ENCODE results near the gene STOML3. TPM values are rescaled to one million over a fixed set of nuclear protein-coding genes. Genes with fewer than 3 reads are reported as not detected.

Gene STOML3
- total RNA-seq, result not detected

DNA sequence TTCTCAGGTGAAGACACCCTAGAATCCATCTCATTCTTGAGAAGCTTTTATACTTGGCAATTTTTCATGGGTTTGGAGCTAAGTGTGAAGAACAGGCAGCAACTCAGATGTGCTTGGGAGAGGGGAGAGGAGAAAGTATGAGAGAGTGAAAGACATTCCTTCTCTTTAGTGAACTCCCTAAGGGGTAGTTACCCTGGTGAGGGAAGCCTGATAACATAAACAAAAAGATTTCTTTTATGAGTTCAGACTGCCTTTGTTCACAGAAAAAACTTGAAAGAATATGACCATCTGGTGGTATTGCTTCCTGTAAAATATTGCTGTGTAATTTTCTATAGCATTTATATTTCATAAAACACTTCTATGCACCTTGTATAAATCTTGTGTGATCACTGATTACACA, at the start of gene STOML3:
Gene STOML3, minus strand, starts transcription at position 139 of the 400 bp plus-strand sequence. Its CDS starts 110 bp downstream, at position 29.
- H3K27me3 Mint-ChIP-seq (ENCODE audit: low read depth), result peaks cover 5% of the 10 kb centered on the region
- no peak within 1 kb of the TSS for H3K4me3 Mint-ChIP-seq
- intact Hi-C loops (cut with micrococcal nuclease), result no loop called here
- H3K9me3 Mint-ChIP-seq, result no peaks in the 10 kb centered on the region
- no peak for DNase-seq
- peaks cover 6% of the 10 kb centered on the region for H3K4me1 Mint-ChIP-seq (ENCODE audit: low read depth)
- H3K36me3 Mint-ChIP-seq (ENCODE audit: low read depth), result no peaks in the 10 kb centered on the region
- CTCF ChIA-PET, result no interaction called here
- H3K27ac Mint-ChIP-seq, result no peak within 1 kb of the TSS

GRCh38 chr13:39040206-39040605, 49.6 kb upstream of the STOML3 start:
- no peak for DNase-seq
- H3K27me3 Mint-ChIP-seq (ENCODE audit: low read depth), result no peaks in the 10 kb centered on the region
- peaks cover 5% of the 10 kb centered on the region for H3K36me3 Mint-ChIP-seq (ENCODE audit: low read depth)
- peaks cover 35% of the 10 kb centered on the region for H3K4me1 Mint-ChIP-seq (ENCODE audit: low read depth)
- H3K9me3 Mint-ChIP-seq, result no peaks in the 10 kb centered on the region
- intact Hi-C loops (cut with micrococcal nuclease), result no loop called here
- H3K4me3 Mint-ChIP-seq, result peak overlapping the region; percentile 39
- CTCF ChIA-PET, result interaction anchor here (0.8 kb wide), 1 partner anchor 10 kb away, joined by 3 read pairs; no protein-coding TSS in a partner anchor
- H3K27ac Mint-ChIP-seq, result no peak overlapping the region

GRCh38 chr13:39039041-39039440, 48.4 kb upstream of the STOML3 start:
- peaks cover 34% of the 10 kb centered on the region for H3K4me1 Mint-ChIP-seq (ENCODE audit: low read depth)

GRCh38 chr13:39038569-39039030, 48.0 kb upstream of the STOML3 start:
- Mint-ChIP-seq H3K4me3 (peak overlapping the region; percentile 90), H3K4me1 (ENCODE audit: low read depth) (peaks cover 38% of the 10 kb centered on the region), H3K27me3 (ENCODE audit: low read depth) (no peaks in the 10 kb centered on the region), H3K27ac (peak overlapping the region; percentile 90), H3K36me3 (ENCODE audit: low read depth) (peaks cover 7% of the 10 kb centered on the region), H3K9me3 (no peaks in the 10 kb centered on the region)
- intact Hi-C loops (cut with micrococcal nuclease), result loop anchor here (1.0 to 10.0 kb wide), 10 partner anchors 57 to 1979 kb away; partner anchors contain the start of genes COG6, ELF1, LHFPL6 and MRPS31
- DNase-seq, result peak; percentile 80
- CTCF ChIA-PET, result interaction anchor here (0.5 to 2.4 kb wide), 4 partner anchors 10 to 574 kb away, joined by 3 to 8 read pairs (median 6); no protein-coding TSS in a partner anchor

More at GRCh38 chr13:39039041-39039440, 48.4 kb upstream of the STOML3 start:
- Mint-ChIP-seq H3K9me3 (no peaks in the 10 kb centered on the region), H3K27me3 (ENCODE audit: low read depth) (no peaks in the 10 kb centered on the region), H3K27ac (peak overlapping the region; percentile 90), H3K36me3 (ENCODE audit: low read depth) (peaks cover 7% of the 10 kb centered on the region), H3K4me3 (peak overlapping the region; percentile 90)
- intact Hi-C loops (cut with micrococcal nuclease), result loop anchor here (2.0 to 10.0 kb wide), 6 partner anchors 223 to 1976 kb away; partner anchors contain the start of genes ELF1, LHFPL6, MRPS31 and UFM1
- CTCF ChIA-PET, result interaction anchor here (1.0 to 2.4 kb wide), 3 partner anchors 9 to 573 kb away, joined by 3 to 8 read pairs (median 5); no protein-coding TSS in a partner anchor
- DNase-seq, result no peak

DNA sequence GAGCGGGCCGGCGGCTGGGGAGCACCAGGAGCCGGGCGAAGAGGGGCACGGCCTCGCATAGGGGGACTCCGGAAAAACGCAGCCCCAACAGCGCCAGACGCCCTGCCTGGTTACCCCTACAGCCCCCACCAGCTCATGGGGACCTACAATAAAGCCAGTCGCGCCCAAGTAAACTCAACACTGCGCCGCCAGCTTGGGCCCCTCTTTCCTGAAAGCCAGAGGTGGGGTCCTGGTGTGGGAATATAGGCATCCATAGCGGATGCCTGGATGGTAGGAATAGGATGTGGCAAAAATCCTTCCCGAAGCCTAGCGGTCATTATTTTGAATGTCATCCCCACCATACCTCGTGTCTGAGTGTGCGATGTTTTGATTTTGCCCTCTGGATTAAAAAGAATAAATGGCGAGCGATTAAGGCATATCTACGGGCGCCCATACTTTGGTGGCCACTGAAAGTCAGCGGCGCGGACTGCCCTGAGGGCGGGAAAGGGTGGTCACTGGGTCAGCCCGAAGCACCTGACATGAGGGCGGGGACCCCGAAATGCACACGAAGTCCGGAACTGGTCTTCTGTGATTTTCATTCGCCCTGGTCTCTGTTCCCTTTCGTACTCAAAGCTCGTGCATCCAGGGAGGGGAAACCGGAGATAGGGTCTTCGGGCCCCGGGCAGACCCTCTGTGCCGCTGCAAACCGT, 47.4 kb upstream of the STOML3 start, which contains the start of the genes NHLRC3 and PROSER1:
Gene NHLRC3, plus strand, starts transcription at position 577 of the 689 bp plus-strand sequence. CDS start 184 bp downstream, outside the sequence.
Gene PROSER1, minus strand, starts transcription at position 210 of the 689 bp plus-strand sequence. CDS start 847 bp downstream, outside the sequence.
- Mint-ChIP-seq H3K4me3 (peak within 1 kb of the TSS; percentile 90), H3K4me1 (ENCODE audit: low read depth) (peaks cover 41% of the 10 kb centered on the region), H3K27me3 (ENCODE audit: low read depth) (no peaks in the 10 kb centered on the region), H3K27ac (peak within 1 kb of the TSS; percentile 90), H3K9me3 (no peaks in the 10 kb centered on the region), H3K36me3 (ENCODE audit: low read depth) (peaks cover 7% of the 10 kb centered on the region)
- peak; percentile 86 for DNase-seq
- CTCF ChIA-PET, result interaction anchor here (0.5 to 2.4 kb wide), 4 partner anchors 10 to 574 kb away, joined by 3 to 8 read pairs (median 6); no protein-coding TSS in a partner anchor
- intact Hi-C loops (cut with micrococcal nuclease), result loop anchor here (1.0 to 10.0 kb wide), 11 partner anchors 21 to 1979 kb away; partner anchors contain the start of genes COG6, ELF1, LHFPL6 and MRPS31

DNA sequence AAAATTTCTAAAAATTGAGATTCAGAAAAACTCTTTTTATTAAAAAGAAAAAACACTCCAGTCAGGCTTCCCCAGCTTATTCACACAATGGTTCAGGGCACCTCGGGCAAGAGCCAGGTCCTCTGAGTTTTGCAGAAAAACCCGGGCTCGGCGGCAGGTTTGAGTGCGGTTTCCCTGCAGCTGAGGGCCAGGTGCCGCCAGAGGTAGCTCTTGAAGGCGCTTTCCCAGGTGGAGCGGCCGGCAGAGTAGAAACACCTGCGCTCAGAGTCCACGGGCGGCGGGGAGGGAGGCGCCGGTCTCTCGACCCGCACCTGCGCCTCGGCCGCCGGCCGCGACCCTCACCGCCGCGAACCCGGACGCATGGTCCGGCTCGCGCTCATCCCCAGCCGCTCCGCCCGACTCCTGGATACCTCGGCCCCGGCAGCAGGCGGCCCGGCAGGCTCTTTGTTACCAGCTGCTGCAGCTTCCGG, 46.8 kb upstream of the STOML3 start:
- CTCF ChIA-PET, result interaction anchor here (0.6 to 2.4 kb wide), 4 partner anchors 13 to 221 kb away, joined by 3 to 8 read pairs (median 4); no protein-coding TSS in a partner anchor
- Mint-ChIP-seq H3K27me3 (ENCODE audit: low read depth) (no peaks in the 10 kb centered on the region), H3K36me3 (ENCODE audit: low read depth) (peaks cover 7% of the 10 kb centered on the region), H3K27ac (peak overlapping the region; percentile 90), H3K4me3 (peak overlapping the region; percentile 90), H3K9me3 (no peaks in the 10 kb centered on the region), H3K4me1 (ENCODE audit: low read depth) (peaks cover 43% of the 10 kb centered on the region)
- no peak for DNase-seq
- intact Hi-C loops (cut with micrococcal nuclease), result loop anchor here (2.0 to 10.0 kb wide), 4 partner anchors 21 to 1977 kb away; partner anchors contain the start of genes ELF1 and MRPS31

GRCh38 chr13:39036212-39036611, 45.6 kb upstream of the STOML3 start:
- peak overlapping the region; percentile 75 for H3K27ac Mint-ChIP-seq
- H3K36me3 Mint-ChIP-seq (ENCODE audit: low read depth), result peaks cover 9% of the 10 kb centered on the region
- H3K9me3 Mint-ChIP-seq, result no peaks in the 10 kb centered on the region
- DNase-seq, result peak; percentile 51
- peaks cover 49% of the 10 kb centered on the region for H3K4me1 Mint-ChIP-seq (ENCODE audit: low read depth)
- peak overlapping the region; percentile 90 for H3K4me3 Mint-ChIP-seq
- intact Hi-C loops (cut with micrococcal nuclease), result loop anchor here (2.0 to 10.0 kb wide), 4 partner anchors 19 to 1979 kb away; partner anchors contain the start of genes ELF1 and MRPS31
- CTCF ChIA-PET, result interaction anchor here (0.9 to 1.3 kb wide), 2 partner anchors 19 to 20 kb away, joined by 3 read pairs; no protein-coding TSS in a partner anchor
- no peaks in the 10 kb centered on the region for H3K27me3 Mint-ChIP-seq (ENCODE audit: low read depth)

DNA sequence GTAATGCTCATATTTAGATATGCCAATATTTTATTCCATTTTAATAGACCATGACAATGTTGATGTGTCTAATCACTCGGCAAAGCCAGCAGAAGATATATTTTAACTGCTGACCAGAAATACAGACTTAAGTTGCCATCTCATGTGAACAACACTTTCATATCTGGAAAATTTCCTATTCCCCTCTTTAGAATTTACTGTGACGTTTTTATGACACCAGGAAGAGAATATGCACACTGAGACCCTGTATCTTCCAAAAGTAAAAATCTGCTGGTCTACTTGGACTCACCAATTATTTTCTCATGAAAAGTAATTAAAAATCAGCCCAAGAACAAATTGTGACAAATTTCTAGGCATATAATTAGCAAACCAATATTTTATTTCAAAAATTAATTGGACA, 45.2 kb upstream of the STOML3 start:
- Mint-ChIP-seq H3K27ac (peak overlapping the region; percentile 75), H3K4me3 (peak overlapping the region; percentile 90), H3K36me3 (ENCODE audit: low read depth) (peaks cover 9% of the 10 kb centered on the region), H3K27me3 (ENCODE audit: low read depth) (no peaks in the 10 kb centered on the region), H3K4me1 (ENCODE audit: low read depth) (peaks cover 47% of the 10 kb centered on the region), H3K9me3 (no peaks in the 10 kb centered on the region)
- DNase-seq, result no peak
- intact Hi-C loops (cut with micrococcal nuclease), result loop anchor here (2.0 to 10.0 kb wide), 4 partner anchors 19 to 1979 kb away; partner anchors contain the start of genes ELF1 and MRPS31
- CTCF ChIA-PET, result interaction anchor here (0.9 kb wide), 1 partner anchor 19 kb away, joined by 3 read pairs; no protein-coding TSS in a partner anchor

- no peaks in the 10 kb centered on the region for H3K27me3 Mint-ChIP-seq (ENCODE audit: low read depth)
- H3K36me3 Mint-ChIP-seq (ENCODE audit: low read depth), result peaks cover 9% of the 10 kb centered on the region
- DNase-seq, result no peak
- peaks cover 44% of the 10 kb centered on the region for H3K4me1 Mint-ChIP-seq (ENCODE audit: low read depth)
- peak overlapping the region; percentile 75 for H3K27ac Mint-ChIP-seq
- no peaks in the 10 kb centered on the region for H3K9me3 Mint-ChIP-seq
- intact Hi-C loops (cut with micrococcal nuclease), result loop anchor here (5.0 to 10.0 kb wide), 3 partner anchors 227 to 1980 kb away; partner anchors contain the start of genes ELF1 and MRPS31
- CTCF ChIA-PET, result no interaction called here
- peak overlapping the region; percentile 90 for H3K4me3 Mint-ChIP-seq
Measured at GRCh38 chr13:39035204-39035603, 44.6 kb upstream of the STOML3 start.

DNA sequence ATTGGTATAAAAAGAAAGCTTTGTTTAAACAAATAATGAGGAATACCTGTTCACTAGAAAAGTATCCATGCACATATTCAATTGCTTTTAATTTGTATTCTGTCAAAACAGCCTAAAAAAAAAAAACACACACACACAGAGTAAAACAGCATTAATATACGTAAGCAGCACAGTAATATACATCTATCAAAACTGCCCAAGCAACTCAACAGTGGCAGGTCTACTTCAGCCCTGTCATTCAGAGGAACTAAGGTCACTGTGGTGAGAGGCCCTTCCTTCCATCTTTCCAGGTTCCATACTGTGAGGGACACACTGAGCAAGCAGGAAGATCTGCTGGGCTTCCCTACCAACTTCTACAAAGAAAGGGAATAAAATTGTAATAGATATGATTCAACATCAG, 43.5 kb upstream of the STOML3 start:
- CTCF ChIA-PET, result interaction anchor here (0.6 kb wide), 1 partner anchor 578 kb away, joined by 3 read pairs; no protein-coding TSS in a partner anchor
- H3K9me3 Mint-ChIP-seq, result no peaks in the 10 kb centered on the region
- intact Hi-C loops (cut with micrococcal nuclease), result loop anchor here (10.0 kb wide), 1 partner anchor 1981 kb away; the partner anchor contains the start of gene ELF1
- DNase-seq, result no peak
- no peak overlapping the region for H3K4me3 Mint-ChIP-seq
- peaks cover 11% of the 10 kb centered on the region for H3K36me3 Mint-ChIP-seq (ENCODE audit: low read depth)
- no peaks in the 10 kb centered on the region for H3K27me3 Mint-ChIP-seq (ENCODE audit: low read depth)
- no peak overlapping the region for H3K27ac Mint-ChIP-seq
- peaks cover 33% of the 10 kb centered on the region for H3K4me1 Mint-ChIP-seq (ENCODE audit: low read depth)

- Mint-ChIP-seq H3K36me3 (ENCODE audit: low read depth) (peaks cover 16% of the 10 kb centered on the region), H3K9me3 (no peaks in the 10 kb centered on the region), H3K4me3 (no peak overlapping the region), H3K27me3 (ENCODE audit: low read depth) (no peaks in the 10 kb centered on the region), H3K27ac (no peak overlapping the region), H3K4me1 (ENCODE audit: low read depth) (peaks cover 33% of the 10 kb centered on the region)
- CTCF ChIA-PET, result interaction anchor here (0.6 to 1.7 kb wide), 2 partner anchors 15 to 682 kb away, joined by 3 to 4 read pairs; partner anchors contain the start of gene UFM1
- intact Hi-C loops (cut with micrococcal nuclease), result loop anchor here (10.0 kb wide), 1 partner anchor 1983 kb away; the partner anchor contains the start of gene ELF1
- no peak for DNase-seq
Measured at GRCh38 chr13:39032150-39032549, 41.5 kb upstream of the STOML3 start.

All from activated naive CD4-positive, alpha-beta T cell treated with anti-CD3 and anti-CD28 coated beads for 36 hours (primary cell).